ENCODE measurements around the gene ACSS1. TPM values are rescaled to one million over a fixed set of nuclear protein-coding genes. Genes with fewer than 3 reads are reported as not detected.

Gene ACSS1
- total RNA-seq, 4 donors from 2014 or later = 33.7 to 42.3 (median 38.4) TPM

GRCh38 chr20:25030649-25031207 lies 27.2 kb downstream of the ACSS1 start:
- intact Hi-C loops (cut with DNase I; ENCODE audit: low total_unique reads) = no loop called here
- no peak for DNase-seq (ENCODE audit: low spot score in 2 of 2)
- TF ChIP-seq CTCF (IDR thresholded peaks at IDR 0.05) (no peak), POLR2A (IDR thresholded peaks at IDR 0.05) (no peak)
- no peak overlapping the region for H3K4me3 ChIP-seq (ENCODE audit: low read depth, poor library complexity, severe bottlenecking)
- 89 to 93% methylated on average over 8 of the region's 8 CpGs for WGBS, 2 donors

DNA sequence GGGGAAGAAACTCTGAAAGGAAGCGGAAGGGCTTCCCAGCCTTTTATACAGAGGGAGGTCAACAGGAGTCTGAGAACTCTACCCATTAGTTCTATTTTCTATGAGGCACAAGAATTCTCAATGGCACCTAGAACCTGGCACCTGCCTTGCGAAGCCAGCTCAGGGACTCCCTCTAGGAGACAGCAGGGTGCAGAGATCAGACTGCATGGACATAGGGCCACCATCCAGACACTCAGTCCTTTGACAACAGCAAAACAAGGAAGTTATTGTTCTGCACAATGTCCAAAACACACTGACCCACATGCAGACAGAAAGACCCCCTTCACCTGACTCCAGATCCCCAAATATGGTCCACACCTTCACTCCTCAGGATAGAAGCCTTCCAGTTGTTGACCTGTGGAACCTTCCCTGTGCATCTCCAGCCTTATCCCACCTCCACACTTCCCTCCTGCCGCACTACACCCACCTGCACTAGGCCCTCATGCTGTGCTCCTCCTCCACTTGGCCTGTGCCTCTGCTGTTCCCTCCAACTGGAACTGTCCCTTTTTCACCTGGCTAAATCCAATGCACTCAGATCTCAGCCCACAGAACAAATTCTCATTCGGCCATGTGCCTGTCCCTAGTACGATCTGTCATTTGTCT lies 27.8 kb downstream of the ACSS1 start:
- DNase-seq (ENCODE audit: low spot score in 2 of 2) = no peak
- H3K4me3 ChIP-seq (ENCODE audit: low read depth, poor library complexity, severe bottlenecking) = no peak overlapping the region
- 94 to 98% methylated on average over 5 of the region's 5 CpGs for WGBS, 2 donors
- intact Hi-C loops (cut with DNase I; ENCODE audit: low total_unique reads) = no loop called here
- TF ChIP-seq CTCF (IDR thresholded peaks at IDR 0.05) (no peak), POLR2A (IDR thresholded peaks at IDR 0.05) (no peak)

GRCh38 chr20:25025986-25026605 lies 31.8 kb downstream of the ACSS1 start:
- WGBS, 2 donors = 90 to 96% methylated on average over 4 of the region's 4 CpGs
- peak in 1 of 2 donors; percentile 56 for DNase-seq (ENCODE audit: low spot score in 2 of 2)
- intact Hi-C loops (cut with DNase I; ENCODE audit: low total_unique reads) = no loop called here
- TF ChIP-seq POLR2A (IDR thresholded peaks at IDR 0.05) = no peak
- TF ChIP-seq CTCF (IDR thresholded peaks at IDR 0.05) = no peak
- no peak overlapping the region for H3K4me3 ChIP-seq (ENCODE audit: low read depth, poor library complexity, severe bottlenecking)

- no peak for TF ChIP-seq CTCF (IDR thresholded peaks at IDR 0.05)
- TF ChIP-seq POLR2A (IDR thresholded peaks at IDR 0.05) = no peak
- DNase-seq (ENCODE audit: low spot score in 2 of 2) = peak in 1 of 2 donors; percentile 68
- H3K4me3 ChIP-seq (ENCODE audit: low read depth, poor library complexity, severe bottlenecking) = no peak overlapping the region
- 94 to 95% methylated on average over 14 of the region's 14 CpGs for WGBS, 2 donors
- intact Hi-C loops (cut with DNase I; ENCODE audit: low total_unique reads) = no loop called here
Observed at GRCh38 chr20:25025091-25025861, 32.7 kb downstream of the ACSS1 start.

DNA sequence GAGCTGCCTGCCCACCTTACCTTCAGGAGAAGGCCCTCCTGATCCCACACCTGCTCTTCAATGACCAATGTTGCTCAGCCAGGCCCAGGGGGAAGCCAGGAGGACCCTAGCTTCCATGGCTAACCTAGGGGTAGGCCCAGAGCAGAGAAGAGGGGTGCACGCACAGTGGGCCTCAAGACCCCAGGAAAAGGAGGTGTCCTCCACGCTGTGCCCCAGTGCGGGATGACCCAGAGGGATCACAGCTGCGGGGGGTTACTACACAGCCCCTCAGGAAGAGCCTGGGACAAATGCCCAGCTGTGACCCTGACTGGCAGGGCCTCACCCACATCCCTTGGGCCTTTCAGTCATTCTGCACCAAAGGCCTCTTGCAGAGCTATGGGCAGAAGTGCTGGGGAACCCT lies 33.8 kb downstream of the ACSS1 start:
- H3K4me3 ChIP-seq (ENCODE audit: low read depth, poor library complexity, severe bottlenecking) = no peak overlapping the region
- peak in 1 of 2 donors; percentile 73 for DNase-seq (ENCODE audit: low spot score in 2 of 2)
- 95 to 100% methylated on average over 1 to 4 of the region's 4 CpGs for WGBS, 2 donors
- TF ChIP-seq POLR2A (IDR thresholded peaks at IDR 0.05) (no peak), CTCF (IDR thresholded peaks at IDR 0.05) (no peak)
- intact Hi-C loops (cut with DNase I; ENCODE audit: low total_unique reads) = no loop called here
